Psoas muscle (tissue), 8 donors: Measurements from ENCODE around the gene RPL18. TPM values are rescaled to one million over a fixed set of nuclear protein-coding genes. Genes with fewer than 3 reads are reported as not detected.

Source experiments
- ATAC-seq, 4 donors: fragments of 200-7000 bp; cut with Tn5 transposase; one replicate each; pipeline ENCODE4 v1.9.1; 2020; ENCODE audit warnings: moderate library complexity in 3 of 4, mild to moderate bottlenecking in 2 of 4
- DNase-seq, 2 donors: peaks; one replicate each; pipeline ENCODE4 v3.0.0-alpha.2; 2020
- H3K27ac ChIP-seq: fragments of 200-600 bp; one replicate; pipeline ENCODE4 v1.8.0; 2022
- H3K27me3 ChIP-seq, 3 donors: fragments of 200-600 bp in 1 of 3; one replicate each; pipeline versions ENCODE4 v1.6.1 to v1.8.0; 2013 to 2022; ENCODE audit warnings: low read length in 2 of 3, mild to moderate bottlenecking in 2 of 3, moderate library complexity in 1 of 3; ENCODE audit not compliant: insufficient read depth in 3 of 3
- H3K36me3 ChIP-seq, 2 donors: fragments of 200-600 bp in 1 of 2; one replicate each; pipeline versions ENCODE4 v1.6.1 to v1.8.0; 2013 to 2022; ENCODE audit warnings: low read depth in 1 of 2, mild to moderate bottlenecking in 1 of 2, moderate library complexity in 1 of 2; ENCODE audit not compliant: insufficient read depth in 1 of 2
- H3K4me1 ChIP-seq: fragments of 200-600 bp; one replicate; pipeline ENCODE4 v1.8.0; 2022
- H3K4me3 ChIP-seq: fragments of 200-600 bp; one replicate; pipeline ENCODE4 v1.8.0; 2022; ENCODE audit warnings: mild to moderate bottlenecking
- H3K9me3 ChIP-seq: fragments of 200-600 bp; one replicate; pipeline ENCODE4 v1.8.0; 2022
- CTCF ChIP-seq: fragments of 200-600 bp; IDR thresholded peaks from one replicate; pipeline ENCODE4 v1.8.0; 2022; ENCODE audit warnings: antibody characterized with exemption
- WGBS, 3 donors: extraction: QIAGEN DNeasy Blood & Tissue Kit; methylation state at CpG; one replicate each; pipeline versions ENCODE4 v1.1.6 to v1.1.7; 2013; 5-methylcytosine and 5-hydroxymethylcytosine counted together
- intact Hi-C, 2 donors: fragments of 100-400 bp; cut with DNase I; formaldehyde crosslinking; loops; one replicate each; pipeline versions ENCODE4 v1.11.0 to v1.14.2; 2022
- polyA plus RNA-seq, 3 donors: library from polyadenylated mRNA; stranded (reverse); fragments of 200-250 nt; gene quantifications; one replicate each; pipeline ENCODE4 v1.2.3, GENCODE V29; 2013
- total RNA-seq, 4 donors: library from RNA; stranded (reverse); fragmentation: NEBNext Ultra II Directional in 2 of 4; extraction: Animal tissue kit (Norgen Biotek cat#: 25700) in 2 of 4; gene quantifications; one replicate each; pipeline versions ENCODE4 v1.2.1 to v1.2.4, GENCODE V29; 2021 to 2023
- donor health status: healthy with polysubstance abuse.
- donor health status: DM: no; HTN: no; CAD: no; lungs with moderate emphysema.
- donor health status: Bipolar disorder and iron deficiency.
- donor health status: healthy.
- donor health status: DM: yes; HTN: yes; CAD: no.
- donor health status: DM: no; HTN: no; CAD: no.
- donor health status: DM: no; HTN: no; CAD: no.
- donor health status: DM: yes; HTN: yes; CAD: no.

The RPL18 gene
- total and polyA plus RNA-seq, 7 donors = 506 to 1,745 (median 730) TPM

GRCh38 chr19:48607359-48607755, 11.6 kb downstream of the RPL18 start:
- H3K36me3 ChIP-seq = no peaks in the 10 kb centered on the region
- H3K9me3 ChIP-seq = no peaks in the 10 kb centered on the region
- H3K4me1 ChIP-seq = no peaks in the 10 kb centered on the region
- H3K27ac ChIP-seq = no peak overlapping the region
- intact Hi-C loops = no loop called here
- no peak overlapping the region for H3K4me3 ChIP-seq
- no peaks in the 10 kb centered on the region for H3K27me3 ChIP-seq
- TF ChIP-seq CTCF = no peak
- no peak for ATAC-seq
- 78 to 88% (median 86%) methylated on average over 7 of the region's 7 CpGs for WGBS, 3 donors
- no peak for DNase-seq

- H3K27me3 ChIP-seq = no peaks in the 10 kb centered on the region
- H3K4me1 ChIP-seq = no peaks in the 10 kb centered on the region
- ATAC-seq = no peak
- H3K36me3 ChIP-seq = no peaks in the 10 kb centered on the region
- no peaks in the 10 kb centered on the region for H3K9me3 ChIP-seq
- H3K4me3 ChIP-seq = no peak within 1 kb of the TSS
- intact Hi-C loops = no loop called here
- no peak for DNase-seq
- WGBS, 3 donors = 86 to 91% (median 89%) methylated on average over 39 of the region's 39 CpGs
- TF ChIP-seq CTCF = no peak
- H3K27ac ChIP-seq = no peak within 1 kb of the TSS
These were observed 12.3 kb downstream of the RPL18 start, which contains the start of gene SPACA4 for GRCh38 chr19:48606463-48607358. Gene SPACA4, plus strand, starts transcription at chr19:48606742. Its CDS starts 237 bp downstream, at chr19:48606979.

- ATAC-seq = no peak
- intact Hi-C loops = no loop called here
These were observed 15.1 kb downstream of the RPL18 start for GRCh38 chr19:48603850-48604249.

GRCh38 chr19:48603449-48603848, 15.5 kb downstream of the RPL18 start:
- H3K4me1 ChIP-seq = no peaks in the 10 kb centered on the region
- TF ChIP-seq CTCF = no peak
- H3K27me3 ChIP-seq = no peaks in the 10 kb centered on the region
- no peaks in the 10 kb centered on the region for H3K36me3 ChIP-seq
- ATAC-seq (no peak), DNase-seq (no peak)
- intact Hi-C loops = no loop called here
- H3K27ac ChIP-seq = no peak overlapping the region
- no peak overlapping the region for H3K4me3 ChIP-seq
- no peaks in the 10 kb centered on the region for H3K9me3 ChIP-seq
- 89 to 91% (median 90%) methylated on average over 39 of the region's 39 CpGs for WGBS, 3 donors

More at GRCh38 chr19:48603850-48604249, 15.1 kb downstream of the RPL18 start:
- TF ChIP-seq CTCF = no peak
- Histone ChIP-seq H3K4me3 (no peak overlapping the region), H3K36me3 (no peaks in the 10 kb centered on the region), H3K27me3 (no peaks in the 10 kb centered on the region), H3K27ac (no peak overlapping the region), H3K4me1 (no peaks in the 10 kb centered on the region), H3K9me3 (no peaks in the 10 kb centered on the region)
- 86 to 89% (median 87%) methylated on average over 9 of the region's 9 CpGs for WGBS, 3 donors
- DNase-seq = no peak
